ENCODE data around the gene KCNQ5.

DNA sequence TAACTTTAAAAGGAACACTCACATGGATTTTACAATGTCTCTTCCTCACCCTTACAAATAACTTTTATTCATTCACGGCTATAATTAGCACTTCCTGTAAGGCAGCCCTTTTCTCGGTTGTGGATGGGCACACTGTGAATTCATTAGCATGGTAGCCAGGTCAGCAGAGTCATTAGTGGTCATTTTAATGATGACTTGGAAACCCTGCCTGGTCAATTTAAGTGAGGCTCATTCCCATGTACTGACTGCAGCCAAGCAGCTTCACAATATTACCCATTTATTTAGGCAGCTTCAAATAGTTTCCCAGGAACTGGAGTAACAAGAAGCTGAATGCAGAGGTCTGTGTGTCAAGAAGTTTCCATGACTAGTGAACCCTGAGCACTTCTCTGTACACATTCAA lies 354.6 kb downstream of the KCNQ5 start:
- TF ChIP-seq, protein P1, sequence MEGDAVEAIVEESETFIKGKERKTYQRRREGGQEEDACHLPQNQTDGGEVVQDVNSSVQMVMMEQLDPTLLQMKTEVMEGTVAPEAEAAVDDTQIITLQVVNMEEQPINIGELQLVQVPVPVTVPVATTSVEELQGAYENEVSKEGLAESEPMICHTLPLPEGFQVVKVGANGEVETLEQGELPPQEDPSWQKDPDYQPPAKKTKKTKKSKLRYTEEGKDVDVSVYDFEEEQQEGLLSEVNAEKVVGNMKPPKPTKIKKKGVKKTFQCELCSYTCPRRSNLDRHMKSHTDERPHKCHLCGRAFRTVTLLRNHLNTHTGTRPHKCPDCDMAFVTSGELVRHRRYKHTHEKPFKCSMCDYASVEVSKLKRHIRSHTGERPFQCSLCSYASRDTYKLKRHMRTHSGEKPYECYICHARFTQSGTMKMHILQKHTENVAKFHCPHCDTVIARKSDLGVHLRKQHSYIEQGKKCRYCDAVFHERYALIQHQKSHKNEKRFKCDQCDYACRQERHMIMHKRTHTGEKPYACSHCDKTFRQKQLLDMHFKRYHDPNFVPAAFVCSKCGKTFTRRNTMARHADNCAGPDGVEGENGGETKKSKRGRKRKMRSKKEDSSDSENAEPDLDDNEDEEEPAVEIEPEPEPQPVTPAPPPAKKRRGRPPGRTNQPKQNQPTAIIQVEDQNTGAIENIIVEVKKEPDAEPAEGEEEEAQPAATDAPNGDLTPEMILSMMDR (IDR thresholded peaks at IDR 0.05; ENCODE audit: low read depth, low read length, poor library complexity, severe bottlenecking), result no peak
- no peak for TF ChIP-seq EZH2phosphoT487 (IDR thresholded peaks at IDR 0.05; ENCODE audit: borderline replicate concordance, low read length)

Data from DOHH2 (cell line).